ENCODE data around the gene C1orf116.

- TF ChIP-seq CTCF (IDR thresholded peaks at IDR 0.05): no peak
- no peak for TF ChIP-seq ZFX (IDR thresholded peaks at IDR 0.05; ENCODE audit: borderline replicate concordance)
These were observed 2.4 kb upstream of the C1orf116 start for GRCh38 chr1:207034998-207035397.
